Measurements from ENCODE around the gene ABHD11.

GRCh38 chr7:73690646-73691045 lies 48.0 kb downstream of the ABHD11 start:
- TF ChIP-seq CTCF (IDR thresholded peaks at IDR 0.05; ENCODE audit: low read length) (no peak), EZH2 (IDR thresholded peaks at IDR 0.05; ENCODE audit: borderline replicate concordance, low read length) (no peak)

Data from OCI-LY1 (cell line).